IPS-NIHi7 (cell line): ENCODE data around the gene TRPM6.
"Not testable (repeated sequence)": the region's sequence is repeated elsewhere in the genome, so short reads cannot be mapped to it uniquely, and the experiment has no call there.

Experiments used
- DNase-seq: peaks from one replicate; pipeline ENCODE4 v3.0.0; 2012; ENCODE audit warnings: mixed read lengths; ENCODE audit errors: extremely low spot score

TRPM6 gene

GRCh38 chr9:74887041-74887980 is at the start of gene TRPM6:
Gene TRPM6 (minus strand): TSS chr9:74887921. CDS start chr9:74887856, 65 bp downstream.
- peak; percentile 69 for DNase-seq

- no peak for DNase-seq
These were observed 47.3 kb upstream of the TRPM6 start for GRCh38 chr9:74935008-74935407.

GRCh38 chr9:74921737-74922136 is 34.0 kb upstream of the TRPM6 start:
- DNase-seq: no peak

- no peak for DNase-seq
These were observed 33.4 kb upstream of the TRPM6 start for GRCh38 chr9:74920944-74921626.

- no peak for DNase-seq
These were observed 22.3 kb upstream of the TRPM6 start for GRCh38 chr9:74910036-74910435.

- DNase-seq: no peak
These were observed 20.9 kb upstream of the TRPM6 start for GRCh38 chr9:74908665-74909064.

- DNase-seq: no peak
These were observed 19.4 kb upstream of the TRPM6 start for GRCh38 chr9:74907085-74907484.

GRCh38 chr9:74901001-74901400 is 13.3 kb upstream of the TRPM6 start:
- no peak for DNase-seq

GRCh38 chr9:74888449-74888848 is 728 bp upstream of the TRPM6 start:
- DNase-seq: not testable (repeated sequence)

GRCh38 chr9:74887981-74888370 is 255 bp upstream of the TRPM6 start:
- DNase-seq: no peak

GRCh38 chr9:74876382-74876949 is 11.3 kb downstream of the TRPM6 start:
- no peak for DNase-seq

- no peak for DNase-seq
These were observed 12.1 kb downstream of the TRPM6 start for GRCh38 chr9:74875656-74876055.

- DNase-seq: no peak
These were observed 13.5 kb downstream of the TRPM6 start for GRCh38 chr9:74874220-74874619.

- DNase-seq: no peak
These were observed 15.0 kb downstream of the TRPM6 start for GRCh38 chr9:74872619-74873233.

GRCh38 chr9:74867483-74867882 is 20.2 kb downstream of the TRPM6 start:
- DNase-seq: no peak

- no peak for DNase-seq
These were observed 22.5 kb downstream of the TRPM6 start for GRCh38 chr9:74865177-74865576.

- DNase-seq: no peak
These were observed 25.8 kb downstream of the TRPM6 start for GRCh38 chr9:74861773-74862474.

- DNase-seq: no peak
These were observed 26.6 kb downstream of the TRPM6 start for GRCh38 chr9:74861071-74861470.

- DNase-seq: not testable (repeated sequence)
These were observed 27.5 kb downstream of the TRPM6 start for GRCh38 chr9:74860247-74860646.

- no peak for DNase-seq
These were observed 27.9 kb downstream of the TRPM6 start for GRCh38 chr9:74859786-74860185.

GRCh38 chr9:74858751-74859414 is 28.8 kb downstream of the TRPM6 start:
- DNase-seq: no peak
